ENCODE measurements around the gene ANKRD33.

The ANKRD33 gene

DNA sequence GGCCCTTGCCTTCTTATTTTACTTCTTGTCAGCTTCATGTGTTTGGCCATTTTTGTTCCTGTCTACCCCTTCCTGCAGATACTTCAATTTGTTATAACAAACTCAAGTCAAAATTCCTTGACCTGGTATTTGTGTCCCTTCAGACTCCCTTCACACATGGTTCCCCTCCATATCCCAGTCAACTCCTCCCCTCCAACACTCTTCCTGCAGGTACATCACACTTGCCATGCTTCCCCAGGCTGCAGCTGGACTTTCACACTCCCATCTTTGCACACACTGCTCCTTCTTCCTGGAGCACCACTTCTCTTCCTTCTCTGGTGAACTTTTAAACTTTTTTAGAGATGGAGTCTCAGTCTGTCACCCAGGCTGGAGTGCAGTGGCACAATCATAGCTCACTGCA is 20.5 kb upstream of the ANKRD33 start:
- H3K4me1 ChIP-seq (ENCODE audit: low read length), result no peaks in the 10 kb centered on the region

DNA sequence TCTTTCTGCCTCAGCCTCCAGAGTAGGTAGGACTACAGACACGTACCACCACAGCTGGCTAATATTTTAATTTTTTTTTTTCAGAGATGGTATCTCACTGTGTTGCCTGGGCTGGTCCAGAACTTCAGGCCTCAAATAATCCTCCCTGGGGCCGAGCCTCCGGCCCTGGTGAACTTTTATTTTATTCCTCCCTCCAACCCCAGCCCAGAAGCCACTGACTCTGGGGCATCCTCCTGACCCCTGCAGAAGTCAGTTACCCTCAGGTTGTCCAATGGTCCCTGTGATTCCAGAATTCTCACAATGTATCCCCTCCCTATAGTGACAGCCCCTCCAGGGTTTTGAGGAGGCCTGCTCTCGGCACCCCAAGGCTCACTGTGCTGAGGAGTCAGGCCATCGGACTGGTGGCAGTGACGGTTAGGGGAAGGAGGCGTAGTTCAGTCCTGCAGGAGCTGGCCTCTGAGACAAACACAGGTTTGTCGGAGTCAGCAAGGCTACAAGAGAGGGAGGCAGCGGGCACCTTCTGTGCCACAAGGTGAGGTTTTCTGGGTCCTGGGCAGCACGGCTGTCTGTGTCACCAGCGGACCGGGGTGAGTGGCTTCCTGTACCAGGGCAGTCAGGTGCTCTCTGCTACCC is 20.0 kb upstream of the ANKRD33 start:
- no peaks in the 10 kb centered on the region for H3K79me2 ChIP-seq (ENCODE audit: low read length)
- no peak overlapping the region for H3K4me2 ChIP-seq (ENCODE audit: low read depth, low read length)
- peaks cover 58% of the 10 kb centered on the region for H3K27me3 ChIP-seq (replicated peaks; ENCODE audit: insufficient read depth, low read length)
- no peak for DNase-seq
- H3K9me3 ChIP-seq (replicated peaks; ENCODE audit: insufficient read depth, low read length), result no peaks in the 10 kb centered on the region
- no peak overlapping the region for H3K27ac ChIP-seq (ENCODE audit: low read length)
- no peaks in the 10 kb centered on the region for H3F3A ChIP-seq (ENCODE audit: insufficient read depth, low read length)
- no peak overlapping the region for H3K4me3 ChIP-seq (ENCODE audit: low read length)
- H3K4me1 ChIP-seq (ENCODE audit: low read length), result no peaks in the 10 kb centered on the region
- H4K20me1 ChIP-seq (ENCODE audit: insufficient read depth, low read length), result no peaks in the 10 kb centered on the region
- no peaks in the 10 kb centered on the region for H3K9me2 ChIP-seq (replicated peaks; ENCODE audit: insufficient read depth, low read length)
- H3K36me3 ChIP-seq (replicated peaks; ENCODE audit: insufficient read depth, low read length), result no peaks in the 10 kb centered on the region
- no peak overlapping the region for H3K9ac ChIP-seq (ENCODE audit: low read length)
- no peak for TF ChIP-seq EZH2 (optimal IDR thresholded peaks at IDR 0.05; ENCODE audit: low read depth, low read length)
- no peak for TF ChIP-seq EZH2phosphoT487 (IDR thresholded peaks at IDR 0.05; ENCODE audit: low read length)
- TF ChIP-seq, protein P1, sequence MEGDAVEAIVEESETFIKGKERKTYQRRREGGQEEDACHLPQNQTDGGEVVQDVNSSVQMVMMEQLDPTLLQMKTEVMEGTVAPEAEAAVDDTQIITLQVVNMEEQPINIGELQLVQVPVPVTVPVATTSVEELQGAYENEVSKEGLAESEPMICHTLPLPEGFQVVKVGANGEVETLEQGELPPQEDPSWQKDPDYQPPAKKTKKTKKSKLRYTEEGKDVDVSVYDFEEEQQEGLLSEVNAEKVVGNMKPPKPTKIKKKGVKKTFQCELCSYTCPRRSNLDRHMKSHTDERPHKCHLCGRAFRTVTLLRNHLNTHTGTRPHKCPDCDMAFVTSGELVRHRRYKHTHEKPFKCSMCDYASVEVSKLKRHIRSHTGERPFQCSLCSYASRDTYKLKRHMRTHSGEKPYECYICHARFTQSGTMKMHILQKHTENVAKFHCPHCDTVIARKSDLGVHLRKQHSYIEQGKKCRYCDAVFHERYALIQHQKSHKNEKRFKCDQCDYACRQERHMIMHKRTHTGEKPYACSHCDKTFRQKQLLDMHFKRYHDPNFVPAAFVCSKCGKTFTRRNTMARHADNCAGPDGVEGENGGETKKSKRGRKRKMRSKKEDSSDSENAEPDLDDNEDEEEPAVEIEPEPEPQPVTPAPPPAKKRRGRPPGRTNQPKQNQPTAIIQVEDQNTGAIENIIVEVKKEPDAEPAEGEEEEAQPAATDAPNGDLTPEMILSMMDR (IDR thresholded peaks at IDR 0.05; ENCODE audit: low read length), result no peak
- no peak overlapping the region for H2AFZ ChIP-seq (ENCODE audit: low read length)

More for the DNA sequence above, 20.5 kb upstream of the ANKRD33 start:
- H3K36me3 ChIP-seq (replicated peaks; ENCODE audit: insufficient read depth, low read length), result no peaks in the 10 kb centered on the region
- no peaks in the 10 kb centered on the region for H3K9me3 ChIP-seq (replicated peaks; ENCODE audit: insufficient read depth, low read length)
- no peak overlapping the region for H3K4me2 ChIP-seq (ENCODE audit: low read depth, low read length)
- H2AFZ ChIP-seq (ENCODE audit: low read length), result no peak overlapping the region
- no peaks in the 10 kb centered on the region for H4K20me1 ChIP-seq (ENCODE audit: insufficient read depth, low read length)
- H3K9ac ChIP-seq (ENCODE audit: low read length), result no peak overlapping the region
- H3K79me2 ChIP-seq (ENCODE audit: low read length), result no peaks in the 10 kb centered on the region
- peaks cover 63% of the 10 kb centered on the region for H3K27me3 ChIP-seq (replicated peaks; ENCODE audit: insufficient read depth, low read length)
- no peaks in the 10 kb centered on the region for H3F3A ChIP-seq (ENCODE audit: insufficient read depth, low read length)
- TF ChIP-seq EZH2 (optimal IDR thresholded peaks at IDR 0.05; ENCODE audit: low read depth, low read length) (no peak), EZH2phosphoT487 (IDR thresholded peaks at IDR 0.05; ENCODE audit: low read length) (no peak)
- TF ChIP-seq, protein P1 (IDR thresholded peaks at IDR 0.05; ENCODE audit: low read length), result no peak
- no peak overlapping the region for H3K4me3 ChIP-seq (ENCODE audit: low read length)
- H3K9me2 ChIP-seq (replicated peaks; ENCODE audit: insufficient read depth, low read length), result no peaks in the 10 kb centered on the region
- no peak for DNase-seq
- H3K27ac ChIP-seq (ENCODE audit: low read length), result no peak overlapping the region

DNA sequence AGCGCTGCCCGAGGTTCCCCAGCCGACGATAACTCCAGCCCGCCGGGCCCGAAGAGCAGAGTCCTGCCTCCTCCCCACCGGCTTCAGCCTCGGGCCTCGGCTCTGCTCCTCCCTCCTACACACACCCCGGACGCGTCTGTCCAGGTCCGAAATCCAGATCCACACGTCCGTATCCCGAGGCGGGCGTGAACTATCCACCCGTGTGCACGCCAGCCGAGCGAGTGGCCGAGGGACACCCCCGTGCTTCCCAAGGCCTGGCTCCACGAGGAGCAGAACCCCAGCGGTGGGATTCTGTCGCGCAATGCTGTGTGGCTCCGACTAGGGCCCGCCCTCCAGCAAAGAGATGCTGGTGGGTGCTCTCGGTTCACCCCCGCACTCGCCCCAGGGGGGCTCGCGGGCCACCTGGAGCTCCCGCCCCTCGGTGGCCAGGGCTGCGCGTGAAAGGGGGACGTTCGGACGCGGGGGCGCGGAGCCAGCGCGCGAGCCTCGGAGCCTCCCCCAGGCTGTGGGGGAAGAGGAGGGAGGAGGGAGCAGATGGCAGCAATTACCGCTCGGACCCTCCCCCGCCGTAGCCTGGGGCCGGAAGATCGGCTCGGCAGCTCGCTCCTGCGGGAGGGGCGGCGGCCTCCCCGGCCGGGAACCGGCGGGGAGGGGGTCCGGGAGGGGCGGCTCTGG is 18.9 kb upstream of the ANKRD33 start:
- Histone ChIP-seq H3K36me3 (replicated peaks; ENCODE audit: insufficient read depth, low read length) (no peaks in the 10 kb centered on the region), H3K27me3 (replicated peaks; ENCODE audit: insufficient read depth, low read length) (peaks cover 47% of the 10 kb centered on the region), H3K4me3 (ENCODE audit: low read length) (no peak overlapping the region), H2AFZ (ENCODE audit: low read length) (no peak overlapping the region), H3F3A (ENCODE audit: insufficient read depth, low read length) (no peaks in the 10 kb centered on the region), H3K4me1 (ENCODE audit: low read length) (no peaks in the 10 kb centered on the region), H3K79me2 (ENCODE audit: low read length) (no peaks in the 10 kb centered on the region), H3K9me3 (replicated peaks; ENCODE audit: insufficient read depth, low read length) (no peaks in the 10 kb centered on the region), H4K20me1 (ENCODE audit: insufficient read depth, low read length) (no peaks in the 10 kb centered on the region), H3K9me2 (replicated peaks; ENCODE audit: insufficient read depth, low read length) (no peaks in the 10 kb centered on the region), H3K4me2 (ENCODE audit: low read depth, low read length) (no peak overlapping the region; the same call in 1 of the 2 replicates), H3K9ac (ENCODE audit: low read length) (no peak overlapping the region), H3K27ac (ENCODE audit: low read length) (no peak overlapping the region)
- no peak for DNase-seq
- TF ChIP-seq, protein P1 (IDR thresholded peaks at IDR 0.05; ENCODE audit: low read length), result no peak
- no peak for TF ChIP-seq EZH2 (optimal IDR thresholded peaks at IDR 0.05; ENCODE audit: low read depth, low read length)
- no peak for TF ChIP-seq EZH2phosphoT487 (IDR thresholded peaks at IDR 0.05; ENCODE audit: low read length)
